RCC 7860 (cell line): Measurements from ENCODE around the gene DENND4C.
"Not testable (repeated sequence)": the region's sequence is repeated elsewhere in the genome, so short reads cannot be mapped to it uniquely, and the experiment has no call there.

ENCODE experiments used
- DNase-seq: peaks from one replicate; pipeline ENCODE4 v3.0.0-alpha.2; 2015; ENCODE audit warnings: low spot score
- FAIRE-seq: peaks from 2 replicates; lab custom pipeline; 2012; peaks lifted over from hg19 to GRCh38; lab: Jason Lieb, UNC

Gene DENND4C

DNA sequence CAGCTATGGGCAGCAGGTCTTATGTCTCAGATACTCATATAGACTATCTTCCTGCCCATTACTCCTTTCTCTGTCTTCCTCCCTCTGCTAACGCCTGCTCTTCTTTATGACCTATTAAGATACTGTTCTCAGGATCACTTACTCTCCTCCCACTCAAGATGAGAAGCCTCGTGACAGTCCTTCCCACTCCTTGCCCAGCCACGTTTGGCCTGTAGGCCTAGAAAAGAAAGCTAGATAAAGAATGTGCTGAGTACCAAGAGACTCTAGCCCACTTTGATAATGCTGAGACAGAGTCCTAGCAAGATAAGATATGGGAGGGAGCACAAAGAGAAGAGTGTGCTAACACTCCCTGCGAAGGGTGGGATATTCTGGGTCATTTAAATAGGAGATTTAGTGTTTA, 6.8 kb upstream of the DENND4C start:
- FAIRE-seq (no peak), DNase-seq (no peak)

DNA sequence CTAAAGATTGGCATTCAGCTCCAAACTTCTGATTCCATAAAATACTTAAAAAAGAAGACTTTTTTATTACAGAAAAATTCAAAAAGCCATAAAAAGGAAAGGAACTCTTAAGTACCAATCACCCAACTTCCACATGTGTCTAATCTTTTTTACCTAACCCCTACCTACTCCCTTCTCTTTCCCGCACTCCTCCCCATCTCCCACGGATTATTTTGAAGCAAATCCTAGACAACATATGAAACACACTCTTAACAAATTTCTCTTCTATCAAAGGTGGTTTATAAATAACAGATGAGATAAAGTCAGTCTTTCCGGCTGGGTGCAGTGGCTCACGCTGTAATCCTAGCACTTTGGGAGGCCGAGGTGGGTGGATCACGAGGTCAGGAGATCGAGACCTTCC, 5.9 kb upstream of the DENND4C start:
- FAIRE-seq (no peak), DNase-seq (no peak)

DNA sequence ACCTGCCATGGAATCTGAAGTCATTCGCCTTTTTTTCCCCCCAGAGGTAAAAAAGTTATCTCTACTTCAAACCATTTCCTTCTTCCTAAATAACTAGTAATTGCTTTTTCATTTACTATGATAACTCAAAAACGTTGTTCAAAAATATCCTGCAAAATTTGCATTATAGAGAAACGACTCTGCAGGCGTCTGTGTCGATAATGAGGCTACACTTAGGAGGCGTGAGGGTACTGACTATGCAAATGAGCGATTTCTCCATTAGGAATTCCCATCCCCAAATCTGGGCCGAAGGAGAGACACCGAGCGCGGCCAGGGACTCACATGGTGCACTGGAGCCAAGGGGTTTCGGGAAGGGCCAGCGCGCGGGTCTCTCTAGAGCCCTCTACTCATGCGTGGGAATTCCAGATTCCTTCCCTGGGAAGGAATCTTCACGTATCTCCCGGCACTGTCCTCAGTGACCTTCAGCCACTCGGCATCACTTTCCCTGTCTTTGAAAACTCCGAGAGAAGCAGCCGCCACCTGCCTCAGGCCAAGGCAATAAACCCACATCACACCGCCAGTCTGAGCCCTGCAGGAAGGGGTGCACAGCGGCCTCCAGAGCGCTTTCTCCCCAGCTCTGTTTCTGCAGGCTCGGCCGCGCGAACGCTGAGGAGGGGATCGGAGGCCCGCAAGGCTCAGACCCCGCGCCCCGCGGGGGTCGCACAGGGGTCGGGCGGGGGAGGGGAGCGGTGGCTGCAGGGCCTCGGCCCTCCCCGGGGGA, 718 bp upstream of the DENND4C start:
- FAIRE-seq, result no peak

DNA sequence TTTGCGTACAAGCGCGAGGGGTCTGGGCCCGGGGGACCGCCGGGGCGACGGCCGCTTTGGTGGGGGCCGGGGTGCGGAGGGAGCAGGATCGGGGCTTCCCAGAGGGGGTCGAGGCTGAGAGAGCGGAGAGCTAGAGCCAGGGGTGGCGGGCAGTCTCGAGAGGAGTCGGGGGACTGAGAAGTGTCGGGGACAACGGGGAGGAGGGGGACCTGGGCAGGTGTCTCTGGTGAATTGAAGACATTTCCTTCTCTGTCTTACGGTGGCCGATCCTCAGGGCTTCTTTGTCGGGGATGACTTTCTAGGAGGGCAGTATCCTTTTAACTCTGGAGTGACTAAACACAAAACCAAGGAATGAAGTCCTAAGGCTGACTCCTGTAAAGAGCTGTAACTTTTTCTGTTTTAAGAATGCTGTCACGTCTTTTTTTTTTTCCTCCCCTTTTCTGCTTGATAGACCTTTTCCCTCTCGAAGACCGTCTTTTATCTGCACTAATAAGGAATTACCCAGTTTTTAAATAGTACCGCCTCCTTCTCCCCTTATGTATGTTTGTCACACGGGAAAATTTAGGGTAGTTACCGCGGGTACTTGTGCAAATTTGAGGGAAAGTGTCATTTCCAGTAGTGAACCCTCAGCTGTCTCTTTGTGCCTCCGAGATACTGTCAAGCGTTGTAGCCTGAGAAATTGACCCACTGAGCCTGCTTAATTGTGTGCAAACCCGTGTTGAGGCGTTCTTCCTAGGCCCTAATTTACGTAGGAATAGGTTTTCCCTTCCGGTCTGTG, 822 bp downstream of the DENND4C start:
- DNase-seq (no peak), FAIRE-seq (no peak)

More for the DNA sequence above, 718 bp upstream of the DENND4C start:
- DNase-seq, result no peak

DNA sequence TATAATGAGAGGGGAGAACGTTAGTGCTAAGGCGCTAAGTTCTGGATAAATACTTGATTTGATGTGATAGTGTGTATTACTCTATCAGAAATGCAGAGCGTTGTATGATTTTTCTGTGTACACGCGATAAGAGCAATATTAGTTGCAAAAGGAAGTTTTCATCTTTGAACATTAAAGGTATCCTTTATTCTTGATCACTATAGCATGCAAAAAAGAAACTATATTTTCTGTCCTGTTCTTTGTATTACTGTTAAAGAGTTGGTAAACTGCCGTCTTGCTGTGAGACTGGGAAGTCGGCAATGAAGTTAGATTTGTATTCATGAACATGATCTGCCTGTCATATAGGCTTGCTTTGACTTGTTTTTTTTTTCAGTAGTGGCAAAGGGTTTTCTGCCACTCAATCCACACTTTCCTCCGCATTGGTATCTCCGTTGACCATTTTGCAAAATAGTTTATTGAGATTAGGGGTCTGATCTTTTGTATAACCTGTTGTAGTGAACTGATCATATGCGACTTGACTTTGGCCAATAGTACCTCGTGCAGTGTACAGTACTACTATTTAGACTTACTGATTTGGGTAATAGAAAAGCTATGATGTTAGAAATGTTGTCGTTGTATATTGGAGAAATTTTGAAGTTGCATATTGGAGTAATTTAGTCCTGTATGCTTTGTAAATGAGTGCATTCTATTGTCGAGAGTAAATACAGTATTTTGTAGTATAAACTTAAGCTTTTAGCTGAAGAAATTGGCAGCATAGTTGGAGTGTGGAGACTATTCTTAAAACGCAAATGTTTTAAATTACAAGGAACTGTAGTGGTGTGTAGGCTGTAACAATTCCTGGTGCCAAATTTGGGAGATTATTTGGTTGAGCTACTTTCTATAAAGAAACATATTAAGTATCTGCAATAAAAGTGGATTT, 1.7 kb downstream of the DENND4C start:
- no peak for FAIRE-seq
- DNase-seq, result no peak

DNA sequence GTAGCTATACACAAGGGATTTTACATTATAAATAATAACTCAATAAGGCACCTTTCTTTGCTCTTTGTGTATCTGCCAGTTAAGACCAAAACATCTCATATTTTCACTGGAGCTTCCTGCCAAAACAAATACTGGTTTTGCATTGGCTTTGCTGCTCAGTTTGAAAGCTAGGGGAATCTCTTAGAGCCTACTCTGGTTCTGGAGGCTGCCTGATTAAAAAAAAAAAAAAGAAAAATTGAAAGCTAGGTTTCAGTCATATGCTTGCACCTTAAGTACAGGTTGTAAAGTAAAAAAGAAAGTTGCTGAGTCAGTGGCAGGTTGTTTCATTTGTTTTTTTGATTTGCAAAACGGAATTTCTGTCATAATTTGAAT, 2.3 kb downstream of the DENND4C start:
- FAIRE-seq (no peak), DNase-seq (no peak)

DNA sequence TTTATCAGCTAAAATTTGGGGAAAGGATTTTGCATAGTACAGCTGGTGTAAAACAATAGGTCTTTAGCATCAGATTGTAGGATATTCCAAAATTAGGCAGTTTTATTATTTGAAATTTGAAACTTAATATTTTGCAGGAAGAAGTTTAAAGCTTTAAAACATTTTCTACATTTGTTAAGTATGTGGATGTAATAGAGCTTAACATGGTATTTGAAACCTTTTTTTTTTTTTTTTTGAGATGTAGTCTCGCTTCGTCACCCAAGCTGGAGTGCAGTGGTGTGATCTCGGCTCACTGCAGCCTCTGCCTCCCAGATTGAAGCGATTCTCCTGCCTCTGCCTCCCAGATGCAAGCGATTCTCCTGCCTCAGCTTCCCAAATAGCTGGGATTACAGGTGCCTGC, 2.9 kb downstream of the DENND4C start:
- FAIRE-seq, result no peak
- no peak for DNase-seq

DNA sequence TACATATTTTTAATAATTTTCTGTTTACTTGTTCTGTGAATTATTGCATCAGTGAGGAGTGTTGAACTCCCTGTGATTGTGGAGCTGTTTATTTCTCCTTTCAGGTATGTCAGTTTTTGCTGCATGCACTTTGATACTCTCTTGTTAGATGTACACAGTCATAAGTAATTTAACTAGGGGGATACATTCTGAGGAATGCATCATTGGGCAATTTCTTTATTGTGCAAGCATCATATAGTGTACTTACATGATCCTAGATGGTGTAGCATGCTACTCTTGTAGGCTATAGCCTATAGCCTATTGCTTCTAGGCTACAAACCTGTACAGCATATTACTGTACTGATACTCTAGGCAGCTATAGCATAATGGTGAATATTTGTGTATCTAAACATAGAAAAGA, 9.5 kb downstream of the DENND4C start:
- FAIRE-seq (no peak), DNase-seq (no peak)

DNA sequence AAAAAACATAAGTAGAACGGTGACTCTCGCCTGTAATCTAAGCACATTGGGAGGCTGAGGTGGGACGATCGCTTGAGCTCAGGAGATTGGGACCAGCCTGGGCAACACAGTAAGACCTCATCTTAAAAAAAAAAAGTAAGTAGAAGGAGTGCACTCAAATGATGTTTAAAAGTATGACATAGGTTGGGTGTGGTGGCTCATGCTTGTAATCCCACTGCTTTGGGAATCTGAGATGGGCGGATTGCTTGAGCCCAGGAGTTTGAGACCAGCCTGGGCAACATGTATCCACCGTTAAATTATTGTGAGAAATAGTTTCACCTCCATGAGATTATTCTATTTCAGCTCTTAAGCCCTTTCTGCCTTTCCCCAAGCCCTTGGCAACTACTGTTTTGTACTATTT, 11.2 kb downstream of the DENND4C start:
- no peak for FAIRE-seq
- no peak for DNase-seq

DNA sequence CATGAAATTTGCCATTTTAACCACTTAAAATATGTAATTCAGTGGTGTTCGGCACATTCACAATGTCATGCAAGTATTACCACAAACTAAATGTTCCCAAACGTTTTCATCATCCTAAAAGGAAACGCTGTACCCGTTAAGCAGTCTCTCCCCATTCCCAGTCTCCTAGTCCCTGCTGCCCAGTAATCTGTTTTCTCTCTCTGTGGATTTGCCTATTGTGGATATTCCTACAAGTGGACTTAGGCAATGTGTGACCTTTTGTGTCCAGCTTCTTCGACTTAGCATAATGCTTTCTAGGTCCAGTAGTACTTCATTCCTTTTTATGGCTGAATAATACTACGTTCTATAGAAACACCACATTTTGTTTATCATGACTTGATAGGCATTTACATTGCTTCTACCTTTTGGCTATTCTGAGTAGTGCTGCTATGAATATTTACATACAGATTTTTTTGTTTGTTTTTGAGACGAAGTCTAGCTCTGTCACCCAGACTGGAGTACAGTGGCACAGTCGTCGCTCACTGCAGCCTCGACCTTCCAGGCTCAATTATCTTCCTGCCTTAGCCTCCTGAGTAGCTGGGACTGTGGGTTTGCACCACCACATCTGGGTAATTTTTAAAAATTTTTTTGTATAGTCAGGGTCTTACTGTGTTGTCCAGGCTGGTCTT, 13.0 kb downstream of the DENND4C start:
- DNase-seq (no peak), FAIRE-seq (no peak)

DNA sequence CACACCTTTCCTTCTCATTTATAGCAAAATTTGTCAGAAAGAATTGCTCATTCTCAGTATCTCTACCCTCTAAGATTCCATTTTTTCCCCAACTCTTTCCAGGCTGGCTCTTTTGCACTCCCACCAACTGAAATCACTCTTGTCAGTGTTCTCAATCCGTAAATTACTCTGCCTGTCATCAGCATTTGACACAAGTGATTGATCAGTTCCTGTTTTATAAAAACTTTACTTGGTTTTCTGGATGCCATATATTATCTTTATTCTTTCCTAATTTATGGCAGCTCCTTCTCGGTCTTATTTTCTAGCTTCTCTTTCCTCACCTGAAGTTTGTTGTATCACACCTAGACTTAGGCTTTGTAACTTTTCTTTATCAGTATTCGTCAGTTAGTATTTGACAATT, 16.4 kb downstream of the DENND4C start:
- FAIRE-seq (no peak), DNase-seq (no peak)

DNA sequence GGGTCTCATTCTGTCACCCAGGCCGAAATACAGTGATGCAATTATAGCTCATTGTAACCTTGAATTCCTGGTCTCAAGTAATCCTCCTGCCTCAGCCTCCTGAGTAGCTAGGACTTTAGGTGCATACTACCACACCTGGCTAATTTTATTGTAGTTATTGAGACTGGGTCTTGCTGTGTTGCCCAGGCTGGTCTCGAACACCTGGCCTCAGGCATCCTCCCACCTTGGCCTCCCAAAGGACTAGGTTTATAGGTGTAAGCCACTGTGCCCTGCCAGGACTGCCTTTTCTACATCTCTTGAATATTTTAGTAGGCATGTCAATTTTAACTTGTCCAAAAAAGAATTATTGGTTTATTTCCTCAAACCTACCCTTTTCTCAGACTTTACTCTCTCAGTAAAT, 16.9 kb downstream of the DENND4C start:
- DNase-seq (no peak), FAIRE-seq (no peak)

DNA sequence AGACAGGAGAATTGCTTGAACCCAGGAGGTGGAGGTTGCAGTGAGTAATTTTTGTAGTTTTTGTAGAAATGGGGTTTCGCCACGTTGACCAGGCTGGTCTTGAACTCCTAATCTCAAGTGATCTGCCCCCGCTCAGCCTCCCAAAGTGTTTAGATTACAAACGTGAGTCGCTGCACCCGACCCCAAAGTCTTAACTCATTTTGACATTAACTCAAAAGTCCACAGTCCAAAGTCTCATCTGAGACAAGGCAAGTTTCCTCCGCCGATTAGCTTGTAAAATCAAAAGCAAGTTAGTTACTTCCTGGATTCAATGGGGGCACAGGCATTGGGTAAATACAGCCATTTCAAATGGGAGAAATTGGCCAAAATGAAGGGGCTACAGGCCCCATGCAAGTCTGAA, 19.9 kb downstream of the DENND4C start:
- not testable (repeated sequence) for FAIRE-seq, DNase-seq

DNA sequence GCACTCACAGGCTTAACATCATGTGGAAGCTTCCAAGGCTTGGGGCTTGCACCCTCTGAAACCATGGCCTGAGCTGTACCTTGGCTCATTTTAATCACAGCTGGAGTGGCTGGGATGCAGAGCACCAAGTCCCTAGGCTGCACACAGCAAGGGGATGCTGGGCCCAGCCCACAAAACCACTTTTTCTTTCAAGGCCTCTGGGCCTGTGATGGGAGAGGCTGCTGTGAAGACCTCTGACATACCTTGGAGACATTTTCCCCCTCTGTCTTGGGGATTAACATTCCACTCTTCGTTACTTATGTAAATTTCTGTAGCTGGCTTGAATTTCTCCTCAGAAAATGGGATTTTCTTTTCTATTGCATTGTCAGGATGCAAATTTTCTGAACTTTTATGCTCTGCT, 20.7 kb downstream of the DENND4C start:
- not testable (repeated sequence) for FAIRE-seq, DNase-seq

DNA sequence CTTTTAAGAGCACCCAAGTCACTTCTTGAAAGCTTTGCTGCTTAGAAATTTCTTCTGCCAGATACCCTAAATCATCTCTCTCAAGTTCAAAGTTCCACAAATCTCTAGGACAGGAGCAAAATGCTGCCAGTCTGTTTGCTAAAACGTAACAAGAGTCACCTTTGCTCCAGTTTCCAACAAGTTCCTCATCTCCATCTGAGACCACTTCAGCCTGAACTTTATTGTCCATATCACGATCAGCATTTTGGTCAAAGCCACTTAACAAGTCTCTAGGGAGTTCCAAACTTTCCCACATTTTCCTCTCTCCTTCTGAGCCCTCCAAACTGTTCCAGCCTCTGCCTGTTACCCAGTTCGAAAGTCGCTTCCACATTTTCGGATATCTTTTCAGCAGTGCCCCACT, 21.1 kb downstream of the DENND4C start:
- FAIRE-seq, DNase-seq: not testable (repeated sequence)

DNA sequence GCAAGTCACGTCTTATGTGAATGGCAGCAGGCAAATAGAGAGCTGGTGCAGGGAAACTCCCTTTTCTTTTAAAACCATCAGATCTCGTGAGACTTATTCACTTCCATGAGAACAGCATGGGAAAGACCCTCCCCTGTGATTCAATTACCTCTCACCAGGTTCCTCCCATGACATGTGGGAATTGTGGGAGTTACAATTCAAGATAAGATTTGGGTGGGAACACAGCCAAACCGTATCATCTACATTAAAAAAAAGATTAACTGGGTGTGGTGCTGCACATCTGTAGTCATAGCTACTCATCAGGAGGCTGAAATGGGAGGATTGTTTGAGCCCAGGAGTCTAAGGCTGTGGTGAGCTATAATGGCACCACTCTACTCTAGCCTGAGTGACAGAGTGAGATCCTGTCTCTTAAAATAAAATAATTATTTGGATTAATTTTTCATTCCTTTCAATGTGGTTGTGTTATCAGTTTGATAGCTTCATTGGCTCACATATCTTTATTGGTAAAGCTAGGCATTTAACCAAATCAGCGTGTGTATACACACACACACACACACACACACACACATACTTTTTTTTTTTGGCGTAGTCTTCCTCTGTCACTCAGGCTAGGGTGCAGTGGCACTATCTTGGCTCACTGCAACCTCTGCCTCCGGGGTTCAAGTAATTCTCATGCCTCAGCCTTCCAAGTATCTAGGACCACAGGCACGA, 21.8 kb downstream of the DENND4C start:
- DNase-seq, result no peak
- no peak for FAIRE-seq

DNA sequence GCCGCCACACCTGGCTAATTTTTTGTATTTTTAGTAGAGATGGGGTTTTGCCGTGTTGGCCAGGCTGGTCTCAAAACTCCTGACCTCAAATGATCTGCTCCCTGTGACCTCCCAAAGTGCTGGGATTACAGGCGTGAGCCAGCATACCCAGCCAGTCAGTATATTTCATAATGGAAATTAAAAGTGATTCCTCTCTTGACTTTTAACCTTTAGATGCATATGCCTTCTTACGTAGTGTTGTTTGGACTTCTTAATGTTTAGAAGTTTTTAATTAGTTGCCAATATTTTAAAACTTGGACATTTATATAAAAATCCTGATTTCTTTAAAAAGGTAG, 22.4 kb downstream of the DENND4C start:
- FAIRE-seq (no peak), DNase-seq (no peak)

DNA sequence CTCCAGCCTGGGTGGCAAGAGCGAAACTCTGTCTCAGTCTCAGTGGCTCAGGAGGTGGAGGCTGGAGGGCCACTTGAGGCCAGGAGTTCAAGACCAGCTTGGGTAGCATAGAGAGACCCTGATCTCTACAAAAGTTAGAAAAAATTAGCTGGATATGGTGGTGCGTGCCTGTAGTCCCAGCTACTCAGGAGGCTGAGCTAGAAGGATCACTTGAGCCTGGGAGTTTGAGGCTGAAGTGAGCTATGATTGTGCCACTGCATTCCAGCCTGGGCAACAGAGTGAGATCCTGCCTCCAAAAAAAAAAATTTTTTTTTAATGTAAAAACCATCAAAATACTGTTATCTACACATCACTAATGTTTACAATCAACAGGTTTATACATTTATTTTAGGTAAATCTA, 24.6 kb downstream of the DENND4C start:
- DNase-seq (no peak), FAIRE-seq (no peak)

DNA sequence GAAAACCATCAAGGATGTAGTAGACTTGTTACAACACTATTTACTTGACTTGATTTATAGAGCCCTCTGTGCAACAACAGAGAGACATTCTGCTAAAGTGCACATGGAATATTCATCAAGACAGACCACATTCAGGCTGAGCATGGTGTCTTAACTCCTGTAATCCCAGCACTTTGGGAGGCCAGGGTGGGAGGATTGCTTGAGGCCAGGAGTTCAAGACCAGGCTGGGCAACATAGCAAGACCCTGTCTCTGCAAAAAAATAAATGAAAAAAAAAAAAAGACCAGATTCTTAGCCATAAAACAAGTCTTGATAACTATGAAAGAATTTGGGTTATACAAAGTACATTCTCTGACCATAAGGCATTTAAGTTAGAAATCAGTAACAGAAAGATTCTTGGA, 25.3 kb downstream of the DENND4C start:
- DNase-seq, result no peak
- no peak for FAIRE-seq

DNA sequence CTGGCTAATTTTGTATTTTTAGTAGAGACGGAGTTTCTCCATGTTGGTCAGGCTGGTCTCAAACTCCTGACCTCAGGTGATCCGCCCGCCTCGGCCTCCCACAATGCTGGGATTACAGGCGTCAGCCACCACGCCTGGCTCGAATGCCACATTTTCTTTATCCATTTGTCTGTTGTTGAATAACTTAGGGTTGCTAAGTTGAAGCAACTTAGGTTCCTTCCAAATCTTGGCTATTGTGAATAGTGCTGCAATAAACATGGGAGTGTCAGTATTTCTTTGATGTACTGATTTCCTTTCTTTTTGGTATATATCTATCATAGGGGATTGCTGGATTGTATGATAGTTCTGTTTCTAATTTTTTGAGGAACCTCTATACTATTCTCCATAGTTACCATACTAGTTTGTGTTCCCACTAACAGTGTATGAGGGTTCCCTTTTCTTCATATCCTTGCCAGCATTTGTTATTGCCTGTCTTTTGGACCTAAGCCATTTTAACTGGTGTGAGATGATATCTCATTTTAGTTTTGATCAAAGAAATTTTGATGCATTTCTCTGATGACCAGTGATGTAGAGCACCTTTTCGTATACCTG, 29.3 kb downstream of the DENND4C start:
- not testable (repeated sequence) for DNase-seq, FAIRE-seq
